Right cardiac atrium (tissue), 5 donors: ENCODE measurements around the gene SLC22A17. TPM values are rescaled to one million over a fixed set of nuclear protein-coding genes. Genes with fewer than 3 reads are reported as not detected.
A peak's percentile ranks its signal among the peaks of the same experiment; 100 is the strongest.

ENCODE experiments used
- ATAC-seq, 2 donors: fragments of 200-7000 bp; cut with Tn5 transposase; one replicate each; pipeline versions ENCODE4 v1.8.0 to v1.9.1; 2020; ENCODE audit warnings: moderate library complexity in 2 of 2, mild to moderate bottlenecking in 1 of 2
- DNase-seq, 3 donors: peaks; one replicate each; pipeline ENCODE4 v3.0.0-alpha.2; 2020
- H3K27ac ChIP-seq: one replicate; pipeline ENCODE4 v1.5.1; 2013; ENCODE audit warnings: mild to moderate bottlenecking, low read length, control low read depth, moderate library complexity
- H3K27me3 ChIP-seq: one replicate; pipeline ENCODE4 v1.6.1; 2013; ENCODE audit not compliant: control insufficient read depth, insufficient read depth
- H3K4me1 ChIP-seq: one replicate; pipeline ENCODE4 v1.6.1; 2013; ENCODE audit warnings: low read length; ENCODE audit not compliant: control insufficient read depth, insufficient read depth
- H3K4me3 ChIP-seq: one replicate; pipeline ENCODE4 v1.5.1; 2013; ENCODE audit warnings: low read length, control low read depth
- H3K9me3 ChIP-seq: one replicate; pipeline ENCODE4 v1.6.1; 2013; ENCODE audit warnings: low read length; ENCODE audit not compliant: control insufficient read depth
- WGBS: extraction: QIAGEN DNeasy Blood & Tissue Kit; methylation state at CpG from one replicate; pipeline ENCODE4 v1.1.7; 2013; 5-methylcytosine and 5-hydroxymethylcytosine counted together
- intact Hi-C, 4 donors: fragments of 100-400 bp; cut with DNase I; formaldehyde crosslinking; loops; one replicate each; pipeline versions ENCODE4 v1.11.0 to v1.14.0; 2022 to 2023
- polyA plus RNA-seq: library from polyadenylated mRNA; stranded (reverse); fragments of 200-250 nt; gene quantifications from one replicate; pipeline ENCODE4 v1.2.3, GENCODE V29; 2013
- total RNA-seq, 4 donors: library from RNA; stranded (reverse); fragmentation: NEBNext Ultra II Directional; extraction: Animal tissue kit (Norgen Biotek cat#: 25700); gene quantifications; one replicate each; pipeline ENCODE4 v1.2.1, GENCODE V29; 2021
- donor health status: healthy with polysubstance abuse.
- donor health status: DM: no; HTN: yes; CAD: no.
- donor health status: DM: no; HTN: no; CAD: no.
- donor health status: DM: no; HTN: yes; CAD: no; lungs with severe emphysema.
- donor health status: DM: yes; HTN: yes; CAD: no.

Gene SLC22A17
- total and polyA plus RNA-seq, 5 donors: 42.4 to 72.5 (median 50.6) TPM

DNA sequence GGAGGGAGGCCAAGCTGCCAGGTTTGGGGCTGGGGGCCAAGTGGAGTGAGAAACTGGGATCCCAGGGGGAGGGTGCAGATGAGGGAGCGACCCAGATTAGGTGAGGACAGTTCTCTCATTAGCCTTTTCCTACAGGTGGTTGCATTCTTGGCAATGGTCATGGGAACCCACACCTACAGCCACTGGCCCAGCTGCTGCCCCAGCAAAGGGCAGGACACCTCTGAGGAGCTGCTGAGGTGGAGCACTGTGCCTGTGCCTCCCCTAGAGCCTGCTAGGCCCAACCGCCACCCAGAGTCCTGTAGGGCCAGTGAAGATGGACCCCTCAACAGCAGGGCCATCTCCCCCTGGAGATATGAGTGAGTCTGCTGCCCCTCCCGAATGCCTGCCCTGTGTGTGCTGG lies 20.4 kb upstream of the SLC22A17 start:
- intact Hi-C loops: no loop called here
- no peak for ATAC-seq

DNA sequence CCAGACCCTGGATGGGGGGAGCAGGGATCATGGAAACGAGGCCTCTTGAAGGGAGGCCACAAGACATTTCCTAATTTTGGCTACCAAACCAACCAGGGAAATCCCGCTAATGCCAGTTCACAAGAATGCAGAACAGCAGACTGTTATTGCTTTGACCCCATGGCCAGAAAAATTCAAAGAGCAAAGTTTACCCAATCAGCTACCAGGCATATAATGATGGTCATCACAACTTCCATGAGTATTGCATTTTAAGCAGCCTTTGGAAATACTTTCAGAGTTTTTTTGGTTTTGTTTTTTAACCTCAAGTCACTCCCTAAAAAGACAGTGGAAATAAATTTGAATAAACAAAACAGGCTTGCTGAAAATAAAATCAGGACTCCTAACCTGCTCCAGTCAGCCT lies 19.8 kb upstream of the SLC22A17 start, which contains the start of gene IL25:
Gene IL25, plus strand, starts transcription at position 301 of the 400 bp plus-strand sequence.
- no peak within 1 kb of the TSS for H3K4me3 ChIP-seq
- H3K9me3 ChIP-seq: no peaks in the 10 kb centered on the region
- WGBS: 71% methylated on average over 2 of the region's 2 CpGs
- ATAC-seq (no peak), DNase-seq (no peak)
- H3K27ac ChIP-seq: no peak within 1 kb of the TSS
- intact Hi-C loops: no loop called here
- H3K4me1 ChIP-seq: no peaks in the 10 kb centered on the region
- H3K27me3 ChIP-seq: no peaks in the 10 kb centered on the region

More for the DNA sequence above, 20.4 kb upstream of the SLC22A17 start:
- Histone ChIP-seq H3K27me3 (no peaks in the 10 kb centered on the region), H3K4me3 (no peak overlapping the region), H3K9me3 (no peaks in the 10 kb centered on the region), H3K27ac (no peak overlapping the region), H3K4me1 (no peaks in the 10 kb centered on the region)
- 78% methylated on average over 3 of the region's 3 CpGs for WGBS
- DNase-seq: peak in 1 of 3 donors; percentile 23

DNA sequence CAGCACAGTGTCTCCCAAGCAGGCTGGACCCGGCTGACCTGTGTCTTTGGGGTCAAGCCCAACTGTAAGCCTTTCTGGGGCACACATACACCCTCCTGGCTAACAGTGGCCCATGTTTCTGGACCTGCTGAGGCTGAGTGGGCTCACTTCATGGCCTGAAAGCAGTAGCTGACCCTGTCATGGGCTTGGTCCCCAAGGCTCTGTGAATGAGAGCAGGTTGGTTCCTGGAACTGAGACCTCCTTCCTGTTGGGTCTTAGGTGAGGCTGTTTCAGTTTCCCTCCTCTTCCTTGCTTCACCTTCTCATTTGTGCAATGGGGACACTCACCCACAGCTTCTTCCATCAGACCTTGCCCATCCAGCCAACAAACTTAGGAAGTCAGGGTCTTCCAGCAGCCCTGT lies 19.2 kb upstream of the SLC22A17 start:
- no peak for ATAC-seq
- H3K27ac ChIP-seq: no peak overlapping the region
- intact Hi-C loops: no loop called here

DNA sequence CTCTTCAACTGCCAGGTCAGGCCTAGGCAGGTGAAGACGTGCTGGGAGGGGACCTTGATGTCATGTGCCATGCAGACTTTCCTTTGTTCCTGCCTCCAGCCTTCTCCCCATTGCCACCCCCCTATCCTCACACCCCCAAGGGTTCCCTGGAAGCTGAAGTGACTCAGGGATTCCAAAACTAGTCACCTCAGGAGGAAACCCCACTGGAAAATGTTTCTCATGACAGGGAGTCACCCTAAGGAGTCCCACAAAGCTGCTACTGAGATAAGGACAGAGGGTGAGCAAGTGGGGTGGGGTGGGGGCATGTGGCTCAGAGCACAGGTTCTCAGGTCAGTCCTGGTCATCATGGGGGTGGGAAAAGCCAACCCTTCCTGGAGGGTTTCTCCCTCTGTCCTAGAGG lies 17.5 kb upstream of the SLC22A17 start:
- Histone ChIP-seq H3K4me3 (no peak overlapping the region), H3K4me1 (no peaks in the 10 kb centered on the region), H3K27me3 (no peaks in the 10 kb centered on the region), H3K9me3 (no peaks in the 10 kb centered on the region), H3K27ac (no peak overlapping the region)
- intact Hi-C loops: no loop called here
- ATAC-seq (no peak), DNase-seq (no peak)
- 56% methylated on average over 1 of the region's 1 CpG for WGBS

More for the DNA sequence above, 19.2 kb upstream of the SLC22A17 start:
- WGBS: 67% methylated on average over 1 of the region's 1 CpG
- H3K27me3 ChIP-seq: no peaks in the 10 kb centered on the region
- H3K4me1 ChIP-seq: no peaks in the 10 kb centered on the region
- H3K4me3 ChIP-seq: no peak overlapping the region
- no peaks in the 10 kb centered on the region for H3K9me3 ChIP-seq
- DNase-seq: no peak

DNA sequence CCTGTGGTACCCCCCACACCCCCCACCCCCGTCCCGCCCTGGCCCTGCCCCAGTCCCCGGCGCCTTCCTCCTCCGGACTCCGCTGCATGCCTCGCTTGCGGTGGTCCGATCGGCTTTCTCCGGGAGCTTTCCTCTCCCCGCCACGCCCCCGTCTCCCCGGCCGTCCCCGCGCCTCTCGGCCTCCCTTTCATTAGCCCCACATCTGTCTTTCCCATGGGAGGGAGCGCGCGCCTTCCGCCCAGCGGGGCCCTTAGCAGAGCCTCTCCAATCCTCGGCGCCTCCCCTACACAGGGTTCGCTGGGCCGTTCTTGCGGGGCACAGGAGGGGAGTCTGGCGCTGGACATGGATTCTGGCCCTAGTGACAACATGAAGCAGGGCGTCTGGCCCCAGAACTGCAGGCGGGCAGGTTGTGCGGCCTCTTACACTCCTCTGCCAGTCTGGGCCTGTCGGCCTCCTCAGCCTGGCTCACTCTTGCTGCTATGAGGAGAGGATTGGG lies 13.8 kb upstream of the SLC22A17 start:
- Histone ChIP-seq H3K4me3 (peak overlapping the region; percentile 40), H3K9me3 (no peaks in the 10 kb centered on the region), H3K4me1 (no peaks in the 10 kb centered on the region), H3K27ac (peak overlapping the region; percentile 71), H3K27me3 (no peaks in the 10 kb centered on the region)
- 12% methylated on average over 34 of the region's 34 CpGs for WGBS
- intact Hi-C loops: no loop called here
- DNase-seq (peak; percentile 79 to 91 (median 91)), ATAC-seq (peak; percentile 56 to 60)

DNA sequence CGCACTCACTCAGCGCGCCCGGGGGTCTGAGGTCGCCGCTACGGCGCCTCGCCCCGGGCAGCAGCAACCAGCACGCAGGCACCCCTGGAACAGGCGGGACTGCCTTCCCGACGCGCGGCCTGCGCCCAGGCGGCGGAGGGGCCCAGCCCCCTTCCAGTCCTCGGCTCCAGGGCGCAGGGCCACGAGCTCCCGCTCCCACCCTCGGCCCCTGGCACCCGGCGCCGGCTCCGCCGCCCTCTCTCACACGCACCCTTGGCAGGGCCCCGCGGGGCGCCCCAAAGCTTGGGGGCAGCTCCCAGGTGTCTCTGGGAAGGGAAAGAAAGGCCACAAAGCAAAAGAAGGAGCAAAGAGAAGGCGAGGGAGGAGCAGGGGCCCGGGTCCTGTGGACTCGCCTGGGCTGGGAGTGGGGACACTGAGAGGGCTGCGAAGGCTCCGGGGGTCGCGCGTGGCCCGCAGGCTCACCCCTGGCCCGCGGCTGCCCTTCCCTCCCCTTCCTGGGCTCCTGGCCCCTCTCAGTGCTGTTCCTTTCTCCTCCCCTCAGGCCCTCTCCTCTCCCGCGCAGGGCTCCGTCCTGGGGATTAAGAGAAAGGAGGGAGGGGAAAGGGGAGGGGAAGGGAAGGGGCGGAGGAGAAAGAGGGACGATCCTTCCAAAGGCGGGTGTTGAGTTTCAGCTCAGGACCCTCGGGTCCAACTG lies 13.2 kb upstream of the SLC22A17 start:
- ATAC-seq: peak; percentile 72 to 78
- DNase-seq: peak; percentile 59 to 84 (median 79)

DNA sequence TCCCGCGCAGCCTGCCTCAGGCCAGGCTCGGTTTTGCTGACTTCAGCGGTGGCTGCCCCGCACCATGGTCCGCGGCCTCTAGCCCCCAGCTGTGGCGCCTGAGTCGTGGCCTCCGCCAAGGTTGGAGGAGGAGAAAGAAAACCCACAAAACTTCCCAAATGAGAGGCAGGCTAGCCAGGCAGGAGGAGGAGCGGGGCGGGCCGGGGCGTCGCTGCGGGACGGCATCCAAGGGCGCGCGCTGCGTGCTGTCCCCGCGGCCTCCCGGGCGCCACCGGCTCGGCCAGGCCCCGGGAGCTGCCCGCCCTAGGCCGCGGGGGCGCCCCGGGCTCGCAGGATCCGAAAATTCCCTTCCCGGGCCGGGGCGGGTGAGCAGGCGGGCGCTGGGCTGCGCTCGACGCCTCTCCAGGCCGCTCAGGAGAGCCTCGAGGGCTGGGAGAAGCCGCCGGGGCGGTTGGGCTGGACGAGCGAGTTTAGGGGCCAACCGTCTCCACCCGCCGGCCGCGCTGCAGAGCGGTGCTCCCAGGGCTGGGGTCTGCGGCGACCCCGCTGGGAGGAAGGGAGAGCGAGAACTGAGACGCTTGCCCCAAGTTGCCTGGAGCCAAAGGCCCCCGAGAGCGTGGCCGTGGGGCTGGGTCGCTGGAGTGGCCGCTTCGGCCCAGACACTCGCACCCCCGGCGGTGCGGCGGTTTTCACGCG lies 12.5 kb upstream of the SLC22A17 start, which contains the start of gene EFS:
Gene EFS, minus strand, starts transcription at position 137 of the 696 bp plus-strand sequence. CDS start 147 bp downstream, outside the sequence.
- DNase-seq (peak; percentile 72 to 91 (median 89)), ATAC-seq (peak; percentile 65 to 71)
- Histone ChIP-seq H3K4me1 (no peaks in the 10 kb centered on the region), H3K27me3 (no peaks in the 10 kb centered on the region), H3K4me3 (peak within 1 kb of the TSS; percentile 40), H3K27ac (peak within 1 kb of the TSS; percentile 81), H3K9me3 (no peaks in the 10 kb centered on the region)
- intact Hi-C loops: no loop called here
- WGBS: 5% methylated on average over 74 of the region's 74 CpGs

More for the DNA sequence above, 13.2 kb upstream of the SLC22A17 start:
- Histone ChIP-seq H3K4me3 (peak overlapping the region; percentile 40), H3K9me3 (no peaks in the 10 kb centered on the region), H3K27me3 (no peaks in the 10 kb centered on the region), H3K4me1 (no peaks in the 10 kb centered on the region), H3K27ac (peak overlapping the region; percentile 81)
- WGBS: 3% methylated on average over 51 of the region's 51 CpGs
- intact Hi-C loops: no loop called here

DNA sequence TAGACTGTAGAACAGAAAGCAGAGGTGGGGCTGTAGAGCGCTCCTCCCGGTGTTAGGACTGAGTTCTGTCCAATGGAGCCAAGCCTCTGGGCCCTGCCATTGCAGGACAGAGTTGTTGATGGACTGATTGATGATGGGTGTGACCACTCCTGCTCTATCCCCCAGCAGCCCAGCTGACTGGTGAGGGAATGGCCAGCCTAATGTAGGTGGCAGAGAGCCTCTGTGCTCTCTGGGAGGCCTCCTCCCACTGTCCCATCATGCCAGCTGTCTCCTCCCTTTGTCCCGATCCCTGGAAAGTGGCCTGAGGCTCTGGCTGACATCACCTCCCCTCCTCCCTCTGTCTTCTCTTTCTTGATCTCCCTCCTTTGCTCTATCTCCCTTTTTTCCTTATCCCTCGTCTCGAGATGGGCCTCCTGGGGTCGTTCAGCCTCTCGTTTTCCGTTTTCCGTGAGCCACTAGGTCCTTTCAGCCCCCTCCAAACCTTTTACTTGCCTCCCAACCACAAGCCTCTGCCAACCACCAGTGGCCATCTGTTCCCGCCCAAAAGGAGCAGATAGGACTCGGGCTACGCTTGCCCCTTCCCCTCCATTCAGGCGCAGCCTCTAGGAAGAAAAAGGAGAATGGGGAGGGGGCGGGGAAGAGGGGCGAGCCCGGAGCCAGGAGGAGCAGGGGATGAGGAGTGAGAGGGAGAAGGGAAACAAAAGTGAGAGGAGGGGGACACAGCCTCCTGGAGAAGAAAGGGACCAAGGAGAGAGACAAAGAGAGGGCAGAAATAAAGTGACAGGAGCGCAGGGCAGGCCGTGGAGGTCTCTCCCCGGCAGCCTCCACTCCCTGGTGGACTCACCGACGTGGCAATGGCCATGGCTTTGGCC lies 11.7 kb upstream of the SLC22A17 start:
- intact Hi-C loops: no loop called here
- 28% methylated on average over 21 of the region's 21 CpGs for WGBS
- ATAC-seq (peak; percentile 50 to 53), DNase-seq (peak; percentile 65 to 86 (median 70))
- Histone ChIP-seq H3K27ac (peak overlapping the region; percentile 81), H3K4me1 (no peaks in the 10 kb centered on the region), H3K4me3 (peak overlapping the region; percentile 40), H3K27me3 (no peaks in the 10 kb centered on the region), H3K9me3 (no peaks in the 10 kb centered on the region)

DNA sequence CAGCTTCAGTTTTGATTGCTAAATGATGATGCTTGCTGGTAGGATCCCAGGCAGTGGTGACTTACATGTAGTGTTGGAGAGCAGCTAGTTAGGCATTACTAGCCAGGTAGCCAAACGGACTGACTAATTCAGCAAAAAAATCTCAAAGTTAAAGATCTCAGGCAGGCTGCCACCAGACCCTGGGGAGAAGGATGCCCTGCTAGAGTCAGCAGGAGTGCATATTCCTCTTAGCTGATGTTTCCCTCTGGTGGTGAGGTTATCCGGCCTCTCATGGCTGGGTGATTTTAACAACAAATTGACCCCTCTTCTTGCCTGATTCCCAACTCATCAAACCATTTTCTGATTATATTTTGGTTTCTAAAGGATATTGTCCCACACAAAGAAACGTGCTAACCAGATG lies 9.5 kb upstream of the SLC22A17 start:
- intact Hi-C loops: no loop called here
- H3K4me3 ChIP-seq: no peak overlapping the region
- DNase-seq (no peak), ATAC-seq (no peak)
- no peaks in the 10 kb centered on the region for H3K27me3 ChIP-seq
- no peak overlapping the region for H3K27ac ChIP-seq
- 45% methylated on average over 3 of the region's 3 CpGs for WGBS
- H3K4me1 ChIP-seq: no peaks in the 10 kb centered on the region
- no peaks in the 10 kb centered on the region for H3K9me3 ChIP-seq

DNA sequence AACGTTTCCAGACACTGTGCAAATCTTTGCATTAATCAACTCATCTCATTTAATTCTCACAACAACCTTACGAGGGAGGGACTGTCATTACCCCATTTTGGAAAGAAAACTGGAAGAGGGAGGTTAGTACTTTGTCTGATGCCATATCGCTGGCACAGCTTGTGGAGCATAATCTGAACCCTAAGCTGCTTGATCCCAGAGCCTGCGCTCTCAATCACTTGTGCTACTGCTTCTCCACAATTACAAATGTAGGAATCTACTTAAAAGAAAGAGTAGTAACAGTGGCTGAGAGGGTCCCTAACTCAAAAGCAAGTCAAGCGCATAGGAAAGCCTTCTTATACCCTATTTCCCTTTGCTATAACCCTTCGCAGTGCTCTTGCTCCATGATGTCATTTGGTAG lies 9.1 kb upstream of the SLC22A17 start:
- intact Hi-C loops: no loop called here
- Histone ChIP-seq H3K27me3 (no peaks in the 10 kb centered on the region), H3K4me1 (no peaks in the 10 kb centered on the region), H3K4me3 (no peak overlapping the region), H3K9me3 (no peaks in the 10 kb centered on the region), H3K27ac (no peak overlapping the region)
- ATAC-seq: no peak
- 70% methylated on average over 6 of the region's 6 CpGs for WGBS
- DNase-seq: no peak
